ENCODE results near the gene THADA. TPM values are rescaled to one million over a fixed set of nuclear protein-coding genes. Genes with fewer than 3 reads are reported as not detected.
"Not testable (repeated sequence)": the region's sequence is repeated elsewhere in the genome, so short reads cannot be mapped to it uniquely, and the experiment has no call there.

The THADA gene
- total RNA-seq, 1 donor: 39.4 TPM

DNA sequence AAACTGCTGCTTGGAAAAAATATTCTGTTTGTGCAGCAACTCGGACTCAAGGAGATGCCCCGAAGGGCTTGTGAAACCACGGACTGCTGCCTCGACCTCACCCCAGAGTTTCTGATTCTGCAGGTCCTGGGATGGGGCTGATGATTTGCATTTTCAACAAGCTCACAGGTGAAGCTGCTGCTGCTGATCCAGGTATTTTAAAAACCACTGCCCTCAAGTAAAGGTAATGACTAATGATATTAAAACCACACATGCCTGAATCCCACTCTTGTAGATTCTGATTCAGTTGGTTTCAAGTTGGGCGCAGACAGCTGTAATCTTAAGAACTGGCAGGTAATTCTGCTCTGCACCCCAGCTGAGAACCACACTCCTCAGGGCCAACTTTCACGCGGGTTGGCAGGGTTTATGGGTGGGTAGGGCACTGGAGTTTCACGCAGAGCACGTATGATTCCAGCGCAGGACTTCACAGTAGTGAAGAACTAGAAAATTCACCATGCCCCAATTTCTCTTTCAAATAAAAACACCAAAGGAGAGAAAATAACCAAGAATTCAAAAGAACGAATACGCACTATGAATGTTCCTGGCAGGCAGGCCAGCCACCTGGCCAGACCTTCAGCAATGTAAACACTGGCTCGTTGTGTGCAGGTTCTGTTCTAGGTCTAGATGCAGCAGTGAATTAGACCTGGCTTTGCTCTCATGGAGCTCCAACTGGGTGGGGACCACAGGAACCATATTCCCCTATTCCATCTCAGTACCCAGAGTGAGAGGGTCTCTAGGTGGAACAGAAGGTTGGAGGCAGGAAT, 294.9 kb downstream of the THADA start:
- H3K36me3 ChIP-seq (ENCODE audit: insufficient read depth, low read length): no peaks in the 10 kb centered on the region
- no peaks in the 10 kb centered on the region for H3K27me3 ChIP-seq (ENCODE audit: insufficient read depth, low read length)
- no peak overlapping the region for H3K27ac ChIP-seq (ENCODE audit: low read depth, low read length)
- no peaks in the 10 kb centered on the region for H3K79me2 ChIP-seq (ENCODE audit: insufficient read depth, low read length)
- no peaks in the 10 kb centered on the region for H3K9me3 ChIP-seq (ENCODE audit: low read depth, low read length)
- no peak for TF ChIP-seq CTCF (IDR thresholded peaks at IDR 0.05; ENCODE audit: extremely low read depth, low read depth, low read length)
- no peak overlapping the region for H3K4me3 ChIP-seq (ENCODE audit: insufficient read depth, low read length)
- H3K4me2 ChIP-seq (ENCODE audit: insufficient read depth, low read length): no peak overlapping the region
- DNase-seq (ENCODE audit: insufficient read length, low spot score, missing footprints): no peak
- no peaks in the 10 kb centered on the region for H4K20me1 ChIP-seq (ENCODE audit: insufficient read depth, low read length)
- no peak overlapping the region for H2AFZ ChIP-seq (ENCODE audit: low read length)
- peaks cover 4% of the 10 kb centered on the region for H3K4me1 ChIP-seq (ENCODE audit: insufficient read depth, low read length)

GRCh38 chr2:43300222-43300621, 295.6 kb downstream of the THADA start:
- no peak overlapping the region for H2AFZ ChIP-seq (ENCODE audit: low read length)
- H3K9me3 ChIP-seq (ENCODE audit: low read depth, low read length): no peaks in the 10 kb centered on the region
- no peak overlapping the region for H3K4me3 ChIP-seq (ENCODE audit: insufficient read depth, low read length)
- H3K4me1 ChIP-seq (ENCODE audit: insufficient read depth, low read length): peaks cover 2% of the 10 kb centered on the region
- no peaks in the 10 kb centered on the region for H3K79me2 ChIP-seq (ENCODE audit: insufficient read depth, low read length)
- no peaks in the 10 kb centered on the region for H3K36me3 ChIP-seq (ENCODE audit: insufficient read depth, low read length)
- DNase-seq (ENCODE audit: insufficient read length, low spot score, missing footprints): peak; percentile 47
- no peak overlapping the region for H3K27ac ChIP-seq (ENCODE audit: low read depth, low read length)
- no peaks in the 10 kb centered on the region for H4K20me1 ChIP-seq (ENCODE audit: insufficient read depth, low read length)
- H3K27me3 ChIP-seq (ENCODE audit: insufficient read depth, low read length): no peaks in the 10 kb centered on the region
- H3K4me2 ChIP-seq (ENCODE audit: insufficient read depth, low read length): no peak overlapping the region
- TF ChIP-seq CTCF (IDR thresholded peaks at IDR 0.05; ENCODE audit: extremely low read depth, low read depth, low read length): no peak

GRCh38 chr2:43298500-43298899, 297.3 kb downstream of the THADA start:
- Histone ChIP-seq H3K27ac (ENCODE audit: low read depth, low read length) (no peak overlapping the region), H2AFZ (ENCODE audit: low read length) (no peak overlapping the region), H3K9me3 (ENCODE audit: low read depth, low read length) (no peaks in the 10 kb centered on the region), H3K27me3 (ENCODE audit: insufficient read depth, low read length) (no peaks in the 10 kb centered on the region), H4K20me1 (ENCODE audit: insufficient read depth, low read length) (no peaks in the 10 kb centered on the region), H3K79me2 (ENCODE audit: insufficient read depth, low read length) (no peaks in the 10 kb centered on the region), H3K4me3 (ENCODE audit: insufficient read depth, low read length) (no peak overlapping the region), H3K4me1 (ENCODE audit: insufficient read depth, low read length) (peaks cover 7% of the 10 kb centered on the region), H3K4me2 (ENCODE audit: insufficient read depth, low read length) (no peak overlapping the region), H3K36me3 (ENCODE audit: insufficient read depth, low read length) (no peaks in the 10 kb centered on the region)
- DNase-seq (ENCODE audit: insufficient read length, low spot score, missing footprints): no peak
- TF ChIP-seq CTCF (IDR thresholded peaks at IDR 0.05; ENCODE audit: extremely low read depth, low read depth, low read length): no peak

DNA sequence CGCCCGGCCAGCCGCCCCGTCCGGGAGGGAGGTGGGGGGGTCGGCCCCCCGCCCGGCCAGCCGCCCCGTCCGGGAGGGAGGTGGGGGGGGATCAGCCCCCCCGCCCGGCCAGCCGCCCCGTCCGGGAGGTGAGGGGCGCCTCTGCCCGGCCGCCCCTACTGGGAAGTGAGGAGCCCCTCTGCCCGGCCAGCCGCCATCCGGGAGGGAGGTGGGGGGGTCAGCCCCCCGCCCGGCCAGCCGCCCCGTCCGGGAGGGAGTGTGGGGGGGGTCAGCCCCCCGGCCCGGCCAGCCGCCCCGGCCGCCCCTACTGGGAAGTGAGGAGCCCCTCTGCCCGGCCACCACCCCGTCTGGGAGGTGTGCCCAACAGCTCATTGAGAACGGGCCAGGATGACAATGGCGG, 298.1 kb downstream of the THADA start:
- DNase-seq (ENCODE audit: insufficient read length, low spot score, missing footprints); H4K20me1 ChIP-seq (ENCODE audit: insufficient read depth, low read length); H3K27ac ChIP-seq (ENCODE audit: low read depth, low read length): not testable (repeated sequence)

More for the DNA sequence above, 298.1 kb downstream of the THADA start:
- H3K27me3 ChIP-seq (ENCODE audit: insufficient read depth, low read length); H3K9me3 ChIP-seq (ENCODE audit: low read depth, low read length); H3K4me3 ChIP-seq (ENCODE audit: insufficient read depth, low read length); H3K36me3 ChIP-seq (ENCODE audit: insufficient read depth, low read length); H2AFZ ChIP-seq (ENCODE audit: low read length); H3K4me2 ChIP-seq (ENCODE audit: insufficient read depth, low read length); H3K79me2 ChIP-seq (ENCODE audit: insufficient read depth, low read length): not testable (repeated sequence)
- peaks cover 11% of the 10 kb centered on the region for H3K4me1 ChIP-seq (ENCODE audit: insufficient read depth, low read length)

Data from osteoblast (primary cell).